ENCODE measurements around the gene ACO1. TPM values are rescaled to one million over a fixed set of nuclear protein-coding genes. Genes with fewer than 3 reads are reported as not detected.

Gene ACO1
- polyA plus RNA-seq, 1 donor from 2014 or later = 16.5 TPM

DNA sequence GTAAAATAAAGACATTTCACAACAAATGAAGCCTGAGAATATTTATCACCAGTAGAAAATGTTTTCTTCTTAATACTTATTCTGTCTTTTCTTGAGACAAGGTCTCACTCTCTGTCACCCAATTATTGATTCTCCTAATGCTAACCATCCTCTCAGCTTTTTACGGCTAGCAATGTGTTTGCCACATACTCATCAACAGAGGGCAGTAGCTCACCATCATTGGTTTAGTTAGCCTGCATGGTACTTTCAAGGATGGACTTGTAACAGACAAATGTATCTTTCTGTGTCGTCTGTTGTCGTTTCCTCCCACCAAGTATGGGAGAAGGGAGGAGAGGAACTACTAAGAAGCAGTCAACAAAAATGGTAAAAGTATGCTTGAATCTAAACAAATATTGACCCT lies 5.9 kb upstream of the ACO1 start:
- Histone ChIP-seq H3K4me3 (ENCODE audit: low read length) (no peak overlapping the region), H4K20me1 (ENCODE audit: insufficient read depth) (no peaks in the 10 kb centered on the region), H3K36me3 (ENCODE audit: insufficient read depth, low read length) (no peaks in the 10 kb centered on the region), H3K27me3 (ENCODE audit: insufficient read depth, low read depth, low read length) (peaks cover 28% of the 10 kb centered on the region), H3K9ac (ENCODE audit: low read length) (no peak overlapping the region), H3F3A (ENCODE audit: insufficient read depth, low read length, poor library complexity, severe bottlenecking) (no peaks in the 10 kb centered on the region), H3K27ac (ENCODE audit: low read length) (no peak overlapping the region), H3K9me2 (ENCODE audit: insufficient read depth, low read length) (no peaks in the 10 kb centered on the region), H3K79me2 (replicated peaks; ENCODE audit: insufficient read depth, low read length) (no peaks in the 10 kb centered on the region), H2AFZ (ENCODE audit: low read depth, low read length) (no peak overlapping the region), H3K9me3 (ENCODE audit: low read length) (no peaks in the 10 kb centered on the region), H3K4me2 (ENCODE audit: low read length) (peak overlapping the region; percentile 17)
- TF ChIP-seq SMC3 (conservative IDR thresholded peaks at IDR 0.05; ENCODE audit: poor library complexity) (peak; percentile 69), RAD21 (conservative IDR thresholded peaks at IDR 0.05) (peak; percentile 87), REST (IDR thresholded peaks at IDR 0.05; ENCODE audit: borderline replicate concordance) (no peak)
- TF ChIP-seq, protein P1, sequence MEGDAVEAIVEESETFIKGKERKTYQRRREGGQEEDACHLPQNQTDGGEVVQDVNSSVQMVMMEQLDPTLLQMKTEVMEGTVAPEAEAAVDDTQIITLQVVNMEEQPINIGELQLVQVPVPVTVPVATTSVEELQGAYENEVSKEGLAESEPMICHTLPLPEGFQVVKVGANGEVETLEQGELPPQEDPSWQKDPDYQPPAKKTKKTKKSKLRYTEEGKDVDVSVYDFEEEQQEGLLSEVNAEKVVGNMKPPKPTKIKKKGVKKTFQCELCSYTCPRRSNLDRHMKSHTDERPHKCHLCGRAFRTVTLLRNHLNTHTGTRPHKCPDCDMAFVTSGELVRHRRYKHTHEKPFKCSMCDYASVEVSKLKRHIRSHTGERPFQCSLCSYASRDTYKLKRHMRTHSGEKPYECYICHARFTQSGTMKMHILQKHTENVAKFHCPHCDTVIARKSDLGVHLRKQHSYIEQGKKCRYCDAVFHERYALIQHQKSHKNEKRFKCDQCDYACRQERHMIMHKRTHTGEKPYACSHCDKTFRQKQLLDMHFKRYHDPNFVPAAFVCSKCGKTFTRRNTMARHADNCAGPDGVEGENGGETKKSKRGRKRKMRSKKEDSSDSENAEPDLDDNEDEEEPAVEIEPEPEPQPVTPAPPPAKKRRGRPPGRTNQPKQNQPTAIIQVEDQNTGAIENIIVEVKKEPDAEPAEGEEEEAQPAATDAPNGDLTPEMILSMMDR (IDR thresholded peaks at IDR 0.05; ENCODE audit: poor library complexity, severe bottlenecking) = peak; percentile 86

DNA sequence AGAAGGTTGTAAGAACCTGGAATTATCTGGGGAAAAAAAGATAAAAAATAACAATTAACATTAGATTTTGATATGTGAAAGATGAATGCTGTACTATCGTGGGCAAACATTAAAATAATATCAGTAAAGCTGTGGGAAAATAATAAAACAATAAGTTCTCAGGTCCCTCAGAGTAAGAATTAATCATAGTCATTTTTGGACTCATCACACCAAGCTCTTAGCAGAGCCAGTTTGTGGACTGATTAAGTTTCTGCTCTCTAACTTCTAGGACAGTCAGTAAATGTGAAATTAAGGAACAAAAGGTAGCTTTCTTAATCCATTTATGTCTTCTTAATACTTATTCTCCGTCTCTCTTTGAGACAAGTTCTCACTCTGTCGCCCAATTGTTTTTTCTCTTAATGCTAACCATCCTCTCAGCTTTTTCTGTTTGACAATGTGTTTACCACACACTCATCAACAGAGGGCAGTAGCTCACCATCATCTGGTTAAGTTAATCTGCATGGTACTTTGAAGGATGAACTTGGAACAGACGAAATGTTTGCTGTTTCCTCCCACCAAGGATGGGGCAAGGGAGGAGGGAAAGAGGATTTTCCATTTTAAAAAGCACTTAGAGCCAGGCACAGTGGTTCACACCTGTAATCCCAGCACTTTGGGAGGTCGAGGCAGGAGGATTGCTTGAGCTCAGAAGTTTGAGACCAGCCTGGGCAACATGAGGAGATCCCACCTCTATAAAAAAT lies 5.3 kb upstream of the ACO1 start:
- Histone ChIP-seq H3K4me2 (ENCODE audit: low read length) (peak overlapping the region; percentile 17), H3K27me3 (ENCODE audit: insufficient read depth, low read depth, low read length) (peaks cover 32% of the 10 kb centered on the region), H2AFZ (ENCODE audit: low read depth, low read length) (no peak overlapping the region)

More for the DNA sequence above, 5.3 kb upstream of the ACO1 start:
- no peaks in the 10 kb centered on the region for H3F3A ChIP-seq (ENCODE audit: insufficient read depth, low read length, poor library complexity, severe bottlenecking)
- H3K36me3 ChIP-seq (ENCODE audit: insufficient read depth, low read length) = no peaks in the 10 kb centered on the region
- no peak overlapping the region for H3K4me3 ChIP-seq (ENCODE audit: low read length)
- no peak overlapping the region for H3K27ac ChIP-seq (ENCODE audit: low read length)
- H4K20me1 ChIP-seq (ENCODE audit: insufficient read depth) = no peaks in the 10 kb centered on the region
- H3K9me3 ChIP-seq (ENCODE audit: low read length) = no peaks in the 10 kb centered on the region
- no peak overlapping the region for H3K9ac ChIP-seq (ENCODE audit: low read length)
- H3K9me2 ChIP-seq (ENCODE audit: insufficient read depth, low read length) = no peaks in the 10 kb centered on the region
- TF ChIP-seq TAF1 (IDR thresholded peaks at IDR 0.05; ENCODE audit: low read depth) (no peak), RAD21 (conservative IDR thresholded peaks at IDR 0.05) (peak; percentile 89), SMC3 (conservative IDR thresholded peaks at IDR 0.05; ENCODE audit: poor library complexity) (peak; percentile 73), EP300 (conservative IDR thresholded peaks at IDR 0.05; ENCODE audit: poor library complexity, severe bottlenecking) (no peak)
- TF ChIP-seq, protein P1 (IDR thresholded peaks at IDR 0.05; ENCODE audit: poor library complexity, severe bottlenecking) = peak; percentile 87
- no peaks in the 10 kb centered on the region for H3K79me2 ChIP-seq (replicated peaks; ENCODE audit: insufficient read depth, low read length)

Data from neural cell (in vitro differentiated cells).